ENCODE measurements around the gene GLI2. TPM values are rescaled to one million over a fixed set of nuclear protein-coding genes. Genes with fewer than 3 reads are reported as not detected.

The GLI2 gene
- total RNA-seq, 1 experiment from 2014 or later = 6.2 TPM

DNA sequence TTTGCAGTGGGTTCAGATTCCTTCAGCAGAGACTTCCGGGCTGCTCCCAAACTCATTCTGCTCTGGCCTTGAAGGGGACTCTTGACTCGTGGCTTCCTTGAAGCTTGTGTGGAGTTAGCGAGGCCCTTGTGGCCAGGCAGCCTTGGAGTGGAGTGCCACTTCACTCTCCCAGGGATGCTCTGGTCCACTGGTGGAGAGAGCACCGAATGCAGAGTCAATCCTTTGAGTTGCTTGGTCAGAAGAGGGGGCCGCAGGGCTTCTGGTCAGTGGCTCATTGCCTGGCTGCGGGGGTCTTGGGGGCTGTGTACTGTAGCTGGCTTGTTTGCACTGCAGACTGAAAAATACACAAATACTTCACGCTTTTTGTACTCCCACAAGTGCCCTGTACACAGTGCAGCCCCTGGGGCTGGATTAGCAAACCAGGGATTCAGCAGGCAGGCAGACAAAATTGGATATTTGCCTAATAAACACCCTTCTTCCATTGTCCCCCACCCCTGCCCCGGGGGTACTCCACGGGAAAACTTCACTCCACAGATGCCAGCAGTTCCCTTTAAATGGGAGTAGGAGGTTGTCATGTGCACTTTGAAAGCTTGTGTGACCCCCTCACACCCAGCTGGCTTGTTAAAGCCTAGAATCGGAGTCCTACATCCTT, 3.2 kb downstream of the GLI2 start:
- POLR2A ChIA-PET = interaction anchor here (0.6 kb wide), 1 partner anchor 909 kb away, joined by 3 read pairs; no protein-coding TSS in a partner anchor
- in situ Hi-C loops (cut with HindIII; ENCODE audit: low pct_unique_long_range_greater_than_20kb, low sequenced_read_pairs) = no loop called here

DNA sequence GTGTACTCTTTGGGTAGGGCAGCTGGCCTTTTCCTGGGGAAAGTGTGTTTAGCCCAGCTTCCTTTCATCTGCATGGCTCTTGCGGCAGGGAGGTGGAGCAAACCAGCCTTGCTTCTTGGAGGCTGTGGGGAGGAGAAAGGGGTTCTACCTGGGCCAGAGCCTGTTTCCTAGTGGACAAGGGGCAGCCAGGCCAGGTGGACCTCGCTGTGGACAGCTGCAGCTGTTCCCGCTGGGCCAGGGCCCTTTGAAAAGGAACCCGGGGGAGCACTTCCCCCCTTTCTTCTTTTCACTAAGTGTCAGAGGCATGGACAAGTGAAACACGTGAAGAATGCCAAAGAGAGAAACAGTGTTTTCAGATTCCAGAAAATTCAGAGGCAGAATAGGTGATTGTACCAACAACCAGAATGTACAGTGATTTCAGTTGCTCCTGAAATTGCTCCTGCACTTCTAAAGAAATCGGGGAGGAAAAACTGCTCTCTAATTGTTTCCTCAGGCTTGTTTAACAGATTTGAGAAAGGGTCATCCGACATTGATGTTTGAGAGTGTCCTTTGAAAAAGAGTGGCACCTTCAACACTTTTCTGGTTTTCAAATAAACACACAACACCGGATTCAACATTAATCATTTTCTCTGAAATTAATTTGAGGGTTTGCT, 3.9 kb downstream of the GLI2 start:
- H3K27ac ChIP-seq (ENCODE audit: low read length) = peak overlapping the region; percentile 87
- POLR2A ChIA-PET = no interaction called here
- TF ChIP-seq POLR2AphosphoS5 (IDR thresholded peaks at IDR 0.05; ENCODE audit: low read depth, low read length) (no peak), TCF7L2 (IDR thresholded peaks at IDR 0.05; ENCODE audit: low read depth, low read length) (peak; percentile 71; the same call in 1 of the 2 replicates)
- BruUV-seq (replicated peaks) = no TSS peak
- no peak for ATAC-seq
- H3K27me3 ChIP-seq (ENCODE audit: control insufficient read depth, insufficient read depth, low read length) = no peaks in the 10 kb centered on the region
- no peak for DNase-seq (ENCODE audit: low read depth, low spot score)
- in situ Hi-C loops (cut with HindIII; ENCODE audit: low pct_unique_long_range_greater_than_20kb, low sequenced_read_pairs) = no loop called here
- H3K4me3 ChIP-seq (ENCODE audit: low read depth in 2 of 2, low read length in 2 of 2) = peak overlapping the region in 1 of 2 experiments; percentile 72; a peak in 2 of 4 replicates
- CTCF ChIA-PET = no interaction called here
- H3K9me3 ChIP-seq (ENCODE audit: control insufficient read depth, insufficient read depth, low read depth, low read length) = no peaks in the 10 kb centered on the region
- intact Hi-C loops (cut with micrococcal nuclease; ENCODE audit: unreplicated experiment) = no loop called here
- H3K4me1 ChIP-seq (ENCODE audit: control insufficient read depth, insufficient read depth, low read length) = peaks cover 35% of the 10 kb centered on the region
- no peaks in the 10 kb centered on the region for H3K36me3 ChIP-seq (ENCODE audit: control insufficient read depth, insufficient read depth, low read length)

More for the DNA sequence above, 3.2 kb downstream of the GLI2 start:
- Histone ChIP-seq H3K4me3 (ENCODE audit: low read depth in 2 of 2, low read length in 2 of 2) (peak overlapping the region in 1 of 2 experiments; percentile 72; a peak in 2 of 4 replicates), H3K9me3 (ENCODE audit: control insufficient read depth, insufficient read depth, low read depth, low read length) (no peaks in the 10 kb centered on the region), H3K4me1 (ENCODE audit: control insufficient read depth, insufficient read depth, low read length) (peaks cover 35% of the 10 kb centered on the region), H3K27ac (ENCODE audit: low read length) (peak overlapping the region; percentile 87), H3K27me3 (ENCODE audit: control insufficient read depth, insufficient read depth, low read length) (no peaks in the 10 kb centered on the region), H3K36me3 (ENCODE audit: control insufficient read depth, insufficient read depth, low read length) (no peaks in the 10 kb centered on the region)
- ATAC-seq = no peak
- no peak for DNase-seq (ENCODE audit: low read depth, low spot score)
- CTCF ChIA-PET = interaction anchor here (0.6 kb wide), 1 partner anchor 540 kb away, joined by 3 read pairs; no protein-coding TSS in a partner anchor
- intact Hi-C loops (cut with micrococcal nuclease; ENCODE audit: unreplicated experiment) = no loop called here
- TF ChIP-seq SIN3A (IDR thresholded peaks at IDR 0.05; ENCODE audit: borderline replicate concordance, insufficient read depth, low read depth, low read length) (no peak), TCF7L2 (IDR thresholded peaks at IDR 0.05; ENCODE audit: low read depth, low read length) (no peak; the same call in 1 of the 2 replicates)
- TF ChIP-seq, protein P1, sequence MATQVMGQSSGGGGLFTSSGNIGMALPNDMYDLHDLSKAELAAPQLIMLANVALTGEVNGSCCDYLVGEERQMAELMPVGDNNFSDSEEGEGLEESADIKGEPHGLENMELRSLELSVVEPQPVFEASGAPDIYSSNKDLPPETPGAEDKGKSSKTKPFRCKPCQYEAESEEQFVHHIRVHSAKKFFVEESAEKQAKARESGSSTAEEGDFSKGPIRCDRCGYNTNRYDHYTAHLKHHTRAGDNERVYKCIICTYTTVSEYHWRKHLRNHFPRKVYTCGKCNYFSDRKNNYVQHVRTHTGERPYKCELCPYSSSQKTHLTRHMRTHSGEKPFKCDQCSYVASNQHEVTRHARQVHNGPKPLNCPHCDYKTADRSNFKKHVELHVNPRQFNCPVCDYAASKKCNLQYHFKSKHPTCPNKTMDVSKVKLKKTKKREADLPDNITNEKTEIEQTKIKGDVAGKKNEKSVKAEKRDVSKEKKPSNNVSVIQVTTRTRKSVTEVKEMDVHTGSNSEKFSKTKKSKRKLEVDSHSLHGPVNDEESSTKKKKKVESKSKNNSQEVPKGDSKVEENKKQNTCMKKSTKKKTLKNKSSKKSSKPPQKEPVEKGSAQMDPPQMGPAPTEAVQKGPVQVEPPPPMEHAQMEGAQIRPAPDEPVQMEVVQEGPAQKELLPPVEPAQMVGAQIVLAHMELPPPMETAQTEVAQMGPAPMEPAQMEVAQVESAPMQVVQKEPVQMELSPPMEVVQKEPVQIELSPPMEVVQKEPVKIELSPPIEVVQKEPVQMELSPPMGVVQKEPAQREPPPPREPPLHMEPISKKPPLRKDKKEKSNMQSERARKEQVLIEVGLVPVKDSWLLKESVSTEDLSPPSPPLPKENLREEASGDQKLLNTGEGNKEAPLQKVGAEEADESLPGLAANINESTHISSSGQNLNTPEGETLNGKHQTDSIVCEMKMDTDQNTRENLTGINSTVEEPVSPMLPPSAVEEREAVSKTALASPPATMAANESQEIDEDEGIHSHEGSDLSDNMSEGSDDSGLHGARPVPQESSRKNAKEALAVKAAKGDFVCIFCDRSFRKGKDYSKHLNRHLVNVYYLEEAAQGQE (IDR thresholded peaks at IDR 0.05; ENCODE audit: insufficient read depth in 1 of 2, low read depth in 2 of 2, low read length in 1 of 2) = no peak
- TF ChIP-seq, protein P2, sequence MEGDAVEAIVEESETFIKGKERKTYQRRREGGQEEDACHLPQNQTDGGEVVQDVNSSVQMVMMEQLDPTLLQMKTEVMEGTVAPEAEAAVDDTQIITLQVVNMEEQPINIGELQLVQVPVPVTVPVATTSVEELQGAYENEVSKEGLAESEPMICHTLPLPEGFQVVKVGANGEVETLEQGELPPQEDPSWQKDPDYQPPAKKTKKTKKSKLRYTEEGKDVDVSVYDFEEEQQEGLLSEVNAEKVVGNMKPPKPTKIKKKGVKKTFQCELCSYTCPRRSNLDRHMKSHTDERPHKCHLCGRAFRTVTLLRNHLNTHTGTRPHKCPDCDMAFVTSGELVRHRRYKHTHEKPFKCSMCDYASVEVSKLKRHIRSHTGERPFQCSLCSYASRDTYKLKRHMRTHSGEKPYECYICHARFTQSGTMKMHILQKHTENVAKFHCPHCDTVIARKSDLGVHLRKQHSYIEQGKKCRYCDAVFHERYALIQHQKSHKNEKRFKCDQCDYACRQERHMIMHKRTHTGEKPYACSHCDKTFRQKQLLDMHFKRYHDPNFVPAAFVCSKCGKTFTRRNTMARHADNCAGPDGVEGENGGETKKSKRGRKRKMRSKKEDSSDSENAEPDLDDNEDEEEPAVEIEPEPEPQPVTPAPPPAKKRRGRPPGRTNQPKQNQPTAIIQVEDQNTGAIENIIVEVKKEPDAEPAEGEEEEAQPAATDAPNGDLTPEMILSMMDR (IDR thresholded peaks at IDR 0.05) = no peak
- BruUV-seq (replicated peaks) = no TSS peak
